Activated T-helper 17 cell treated with anti-CD3 and anti-CD28 coated beads, Interleukin-2, amount 50 U/mL, for 72 hours (primary cell): ENCODE results near the gene HLA-DPA1. TPM values are rescaled to one million over a fixed set of nuclear protein-coding genes. Genes with fewer than 3 reads are reported as not detected.
A peak's percentile ranks its signal among the peaks of the same experiment; 100 is the strongest.
"Not testable (repeated sequence)": the region's sequence is repeated elsewhere in the genome, so short reads cannot be mapped to it uniquely, and the experiment has no call there.

Source experiments
- ATAC-seq: fragments of 150-1000 bp; cut with Tn5 transposase; replicated peaks from 2 replicates; pipeline ENCODE4 v1.10.0; 2021; ENCODE audit warnings: mild to moderate bottlenecking, moderate library complexity
- H3K27ac Mint-ChIP-seq: one replicate; pipeline ENCODE4 v1.8.0; 2022; ENCODE audit warnings: mixed read lengths
- H3K27me3 Mint-ChIP-seq: one replicate; pipeline ENCODE4 v1.8.0; 2022; ENCODE audit warnings: mixed read lengths
- H3K36me3 Mint-ChIP-seq: one replicate; pipeline ENCODE4 v1.8.0; 2022; ENCODE audit warnings: low read depth, mild to moderate bottlenecking, mixed read lengths
- H3K4me1 Mint-ChIP-seq: one replicate; pipeline ENCODE4 v1.8.0; 2022; ENCODE audit warnings: mixed read lengths
- H3K4me3 Mint-ChIP-seq: one replicate; pipeline ENCODE4 v1.8.0; 2022; ENCODE audit warnings: mild to moderate bottlenecking, mixed read lengths
- H3K9me3 Mint-ChIP-seq: one replicate; pipeline ENCODE4 v1.8.0; 2022; ENCODE audit warnings: mixed read lengths
- total RNA-seq, 2 donors: library from RNA; stranded (reverse); gene quantifications; one replicate each; pipeline ENCODE4 v1.2.3, GENCODE V29; 2022

The HLA-DPA1 gene
- total RNA-seq, 2 donors from 2014 or later: 40.5 to 136 TPM

GRCh38 chr6:33104887-33105286, 31.4 kb upstream of the HLA-DPA1 start:
- H3K4me3 Mint-ChIP-seq: no peak overlapping the region
- no peak overlapping the region for H3K27ac Mint-ChIP-seq
- no peak for ATAC-seq
- H3K4me1 Mint-ChIP-seq: peaks cover 9% of the 10 kb centered on the region
- H3K27me3 Mint-ChIP-seq: peaks cover 33% of the 10 kb centered on the region
- no peaks in the 10 kb centered on the region for H3K36me3 Mint-ChIP-seq
- peaks cover 8% of the 10 kb centered on the region for H3K9me3 Mint-ChIP-seq

GRCh38 chr6:33103776-33104175, 30.3 kb upstream of the HLA-DPA1 start:
- H3K4me1 Mint-ChIP-seq: peaks cover 9% of the 10 kb centered on the region

GRCh38 chr6:33101121-33101737, 27.8 kb upstream of the HLA-DPA1 start:
- Mint-ChIP-seq H3K9me3 (peaks cover 22% of the 10 kb centered on the region), H3K27me3 (peaks cover 29% of the 10 kb centered on the region)
- not testable (repeated sequence) for H3K4me1 Mint-ChIP-seq, H3K27ac Mint-ChIP-seq, ATAC-seq, H3K4me3 Mint-ChIP-seq, H3K36me3 Mint-ChIP-seq

More at GRCh38 chr6:33103776-33104175, 30.3 kb upstream of the HLA-DPA1 start:
- ATAC-seq: no peak
- H3K4me3 Mint-ChIP-seq: no peak overlapping the region
- no peaks in the 10 kb centered on the region for H3K36me3 Mint-ChIP-seq
- H3K27me3 Mint-ChIP-seq: peaks cover 28% of the 10 kb centered on the region
- H3K9me3 Mint-ChIP-seq: peaks cover 8% of the 10 kb centered on the region
- H3K27ac Mint-ChIP-seq: no peak overlapping the region

GRCh38 chr6:33095681-33096080, 22.2 kb upstream of the HLA-DPA1 start:
- Mint-ChIP-seq H3K27ac (no peak overlapping the region), H3K27me3 (peaks cover 34% of the 10 kb centered on the region)
- ATAC-seq: no peak

GRCh38 chr6:33093855-33094254, 20.4 kb upstream of the HLA-DPA1 start:
- ATAC-seq: no peak
- peaks cover 14% of the 10 kb centered on the region for H3K9me3 Mint-ChIP-seq

More at GRCh38 chr6:33095681-33096080, 22.2 kb upstream of the HLA-DPA1 start:
- Mint-ChIP-seq H3K4me1 (no peaks in the 10 kb centered on the region), H3K4me3 (no peak overlapping the region), H3K9me3 (peaks cover 14% of the 10 kb centered on the region), H3K36me3 (no peaks in the 10 kb centered on the region)

GRCh38 chr6:33092385-33092784, 18.9 kb upstream of the HLA-DPA1 start:
- ATAC-seq: no peak
- no peaks in the 10 kb centered on the region for H3K36me3 Mint-ChIP-seq
- H3K9me3 Mint-ChIP-seq: no peaks in the 10 kb centered on the region
- no peak overlapping the region for H3K27ac Mint-ChIP-seq
- H3K4me1 Mint-ChIP-seq: no peaks in the 10 kb centered on the region
- no peak overlapping the region for H3K4me3 Mint-ChIP-seq
- peaks cover 20% of the 10 kb centered on the region for H3K27me3 Mint-ChIP-seq

More at GRCh38 chr6:33093855-33094254, 20.4 kb upstream of the HLA-DPA1 start:
- no peaks in the 10 kb centered on the region for H3K4me1 Mint-ChIP-seq
- no peak overlapping the region for H3K27ac Mint-ChIP-seq
- H3K36me3 Mint-ChIP-seq: no peaks in the 10 kb centered on the region
- H3K27me3 Mint-ChIP-seq: peaks cover 31% of the 10 kb centered on the region
- H3K4me3 Mint-ChIP-seq: no peak overlapping the region

- no peak overlapping the region for H3K4me3 Mint-ChIP-seq
- no peak overlapping the region for H3K27ac Mint-ChIP-seq
- peaks cover 18% of the 10 kb centered on the region for H3K27me3 Mint-ChIP-seq
- H3K4me1 Mint-ChIP-seq: no peaks in the 10 kb centered on the region
- no peaks in the 10 kb centered on the region for H3K36me3 Mint-ChIP-seq
- peak; percentile 84 for ATAC-seq
- no peaks in the 10 kb centered on the region for H3K9me3 Mint-ChIP-seq
Observed at GRCh38 chr6:33091957-33092356, 18.5 kb upstream of the HLA-DPA1 start.

- H3K27ac Mint-ChIP-seq: peak overlapping the region; percentile 42
- H3K4me1 Mint-ChIP-seq: no peaks in the 10 kb centered on the region
- ATAC-seq: no peak
- no peaks in the 10 kb centered on the region for H3K9me3 Mint-ChIP-seq
- peaks cover 6% of the 10 kb centered on the region for H3K27me3 Mint-ChIP-seq
- H3K36me3 Mint-ChIP-seq: peaks cover 11% of the 10 kb centered on the region
- no peak overlapping the region for H3K4me3 Mint-ChIP-seq
Observed at GRCh38 chr6:33088931-33089620, 15.6 kb upstream of the HLA-DPA1 start.

GRCh38 chr6:33088258-33088930, 14.9 kb upstream of the HLA-DPA1 start:
- H3K36me3 Mint-ChIP-seq: peaks cover 11% of the 10 kb centered on the region
- no peaks in the 10 kb centered on the region for H3K4me1 Mint-ChIP-seq
- H3K4me3 Mint-ChIP-seq: no peak overlapping the region
- no peaks in the 10 kb centered on the region for H3K9me3 Mint-ChIP-seq
- ATAC-seq: no peak
- peaks cover 3% of the 10 kb centered on the region for H3K27me3 Mint-ChIP-seq
- H3K27ac Mint-ChIP-seq: peak overlapping the region; percentile 42

- Mint-ChIP-seq H3K27me3 (no peaks in the 10 kb centered on the region), H3K27ac (no peak overlapping the region), H3K9me3 (no peaks in the 10 kb centered on the region), H3K36me3 (peaks cover 11% of the 10 kb centered on the region), H3K4me1 (peaks cover 15% of the 10 kb centered on the region), H3K4me3 (no peak overlapping the region)
- no peak for ATAC-seq
Observed at GRCh38 chr6:33085627-33086026, 12.2 kb upstream of the HLA-DPA1 start.

- Mint-ChIP-seq H3K9me3 (no peaks in the 10 kb centered on the region), H3K4me3 (no peak overlapping the region), H3K36me3 (peaks cover 11% of the 10 kb centered on the region), H3K27me3 (no peaks in the 10 kb centered on the region), H3K4me1 (peaks cover 20% of the 10 kb centered on the region), H3K27ac (peak overlapping the region; percentile 41)
- ATAC-seq: peak; percentile 77
Observed at GRCh38 chr6:33082702-33083101, 9.3 kb upstream of the HLA-DPA1 start.

GRCh38 chr6:33081098-33081824, 7.8 kb upstream of the HLA-DPA1 start:
- H3K4me3 Mint-ChIP-seq: no peak overlapping the region
- peaks cover 22% of the 10 kb centered on the region for H3K4me1 Mint-ChIP-seq
- H3K9me3 Mint-ChIP-seq: no peaks in the 10 kb centered on the region
- H3K27me3 Mint-ChIP-seq: no peaks in the 10 kb centered on the region
- peak overlapping the region; percentile 41 for H3K27ac Mint-ChIP-seq
- H3K36me3 Mint-ChIP-seq: peaks cover 6% of the 10 kb centered on the region
- ATAC-seq: no peak

GRCh38 chr6:33080127-33081089, 7.0 kb upstream of the HLA-DPA1 start:
- no peak for ATAC-seq
- Mint-ChIP-seq H3K27ac (no peak overlapping the region), H3K36me3 (peaks cover 5% of the 10 kb centered on the region), H3K4me1 (peaks cover 23% of the 10 kb centered on the region), H3K9me3 (no peaks in the 10 kb centered on the region), H3K4me3 (no peak overlapping the region), H3K27me3 (no peaks in the 10 kb centered on the region)
